ENCODE measurements around the gene EVA1C. TPM values are rescaled to one million over a fixed set of nuclear protein-coding genes. Genes with fewer than 3 reads are reported as not detected.

Gene EVA1C
- total and polyA plus RNA-seq, 2 experiments from 2014 or later, result 4.6 to 6.9 TPM

- H3K27ac Mint-ChIP-seq, result peak overlapping the region; percentile 42
Observed at GRCh38 chr21:32499249-32500055, 86.9 kb downstream of the EVA1C start.

More at GRCh38 chr21:32499249-32500055, 86.9 kb downstream of the EVA1C start:
- Mint-ChIP-seq H3K4me3 (no peak overlapping the region), H3K27me3 (ENCODE audit: insufficient read depth, low read depth, poor library complexity) (peaks cover 6% of the 10 kb centered on the region), H3K4me1 (peaks cover 30% of the 10 kb centered on the region), H3K9me3 (no peaks in the 10 kb centered on the region), H3K36me3 (ENCODE audit: low read depth) (no peaks in the 10 kb centered on the region; the same call in 1 of the 3 replicates)
- no peak overlapping the region for H3K4me3 ChIP-seq
- no peaks in the 10 kb centered on the region for H3K79me2 ChIP-seq (replicated peaks; ENCODE audit: insufficient read depth)
- DNase-seq (ENCODE audit: low spot score) (no peak), ATAC-seq (no peak)
- TF ChIP-seq CTCF (conservative IDR thresholded peaks at IDR 0.05; ENCODE audit: low read depth in 2 of 2) (no peak), ZNF462 (CRISPR knock-in tag; IDR thresholded peaks at IDR 0.05) (no peak), ETS1 (IDR thresholded peaks at IDR 0.05) (no peak), JUNB (IDR thresholded peaks at IDR 0.05; ENCODE audit: unreplicated experiment) (no peak), ZNF114 (CRISPR knock-in tag; IDR thresholded peaks at IDR 0.05) (no peak), NANOG (IDR thresholded peaks at IDR 0.05; ENCODE audit: borderline replicate concordance) (no peak), STAT1 (IDR thresholded peaks at IDR 0.05; ENCODE audit: unreplicated experiment) (no peak), EZH2 (IDR thresholded peaks at IDR 0.05; ENCODE audit: low read depth, unreplicated experiment) (no peak), POLR2AphosphoS5 (IDR thresholded peaks at IDR 0.05; ENCODE audit: low read depth) (no peak), ZNF331 (CRISPR knock-in tag; IDR thresholded peaks at IDR 0.05; ENCODE audit: low read depth) (no peak), EZH2phosphoT487 (IDR thresholded peaks at IDR 0.05; ENCODE audit: unreplicated experiment) (no peak), REST (IDR thresholded peaks at IDR 0.05; ENCODE audit: unreplicated experiment) (no peak), CREB1 (CRISPR knock-in tag; IDR thresholded peaks at IDR 0.05; ENCODE audit: low read depth) (no peak)
- H3K4me1 ChIP-seq (ENCODE audit: insufficient read depth), result peaks cover 30% of the 10 kb centered on the region
- peak overlapping the region; percentile 70; the same call in 1 of the 2 replicates for H3K27ac ChIP-seq (ENCODE audit: low read depth)
- no peaks in the 10 kb centered on the region for H4K20me1 ChIP-seq (replicated peaks; ENCODE audit: insufficient read depth)
- no peak overlapping the region for H2AFZ ChIP-seq
- peak overlapping the region; percentile 35 for H3K4me2 ChIP-seq
- no peaks in the 10 kb centered on the region; the same call in 1 of the 2 replicates for H3F3A ChIP-seq (replicated peaks; ENCODE audit: low read depth)
- H3K36me3 ChIP-seq (ENCODE audit: insufficient read depth), result no peaks in the 10 kb centered on the region
- no peaks in the 10 kb centered on the region for H3K27me3 ChIP-seq (ENCODE audit: insufficient read depth)
- H3K9me2 ChIP-seq (ENCODE audit: insufficient read depth), result peaks cover 9% of the 10 kb centered on the region; the same call in 1 of the 2 replicates
